ENCODE data around the gene KCNIP2.

DNA sequence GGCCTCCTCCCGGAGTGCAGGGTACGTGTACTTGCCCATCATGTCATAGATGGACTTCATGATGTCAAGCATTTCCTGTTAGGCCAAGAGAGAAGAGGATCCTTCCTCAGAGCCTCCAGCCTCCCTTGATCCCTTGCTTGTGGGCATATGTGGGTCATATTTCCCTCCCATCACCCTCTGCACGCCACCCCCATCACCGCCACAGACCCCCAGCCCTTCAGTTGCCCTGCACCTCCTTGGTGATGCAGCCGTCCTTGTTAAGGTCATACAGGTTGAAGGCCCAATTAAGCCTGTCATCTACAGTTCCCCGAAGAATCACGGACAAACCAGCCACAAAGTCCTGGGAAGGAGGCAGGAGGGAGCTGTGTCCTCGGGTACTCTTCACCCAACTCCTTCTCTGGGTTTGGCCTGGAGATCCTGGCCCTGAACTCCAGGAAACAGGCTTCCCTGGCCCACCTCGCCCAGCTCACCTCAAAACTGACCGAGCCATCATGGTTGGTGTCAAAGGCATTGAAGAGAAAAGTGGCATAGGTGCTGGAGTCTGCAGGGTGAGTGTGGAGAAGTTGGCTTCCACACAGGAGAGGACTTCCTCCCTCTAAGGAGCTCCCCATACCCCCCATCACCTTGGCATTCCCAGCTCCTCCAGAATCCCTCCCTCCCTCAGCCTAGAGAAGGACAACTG, 15.5 kb downstream of the KCNIP2 start:
- TF ChIP-seq CTCF (IDR thresholded peaks at IDR 0.05) (no peak), POLR2A (IDR thresholded peaks at IDR 0.05) (no peak), EP300 (IDR thresholded peaks at IDR 0.05) (no peak)
